ENCODE measurements around the gene GNA12. TPM values are rescaled to one million over a fixed set of nuclear protein-coding genes. Genes with fewer than 3 reads are reported as not detected.

Gene GNA12
- total RNA-seq, 1 donor from 2014 or later: 67.2 TPM

- Mint-ChIP-seq H3K27ac (ENCODE audit: unreplicated experiment) (no peak overlapping the region), H3K9me3 (ENCODE audit: unreplicated experiment) (no peaks in the 10 kb centered on the region), H3K27me3 (ENCODE audit: low read depth, unreplicated experiment) (no peaks in the 10 kb centered on the region), H3K4me3 (ENCODE audit: unreplicated experiment) (no peak overlapping the region), H3K4me1 (ENCODE audit: low read depth, unreplicated experiment) (no peaks in the 10 kb centered on the region), H3K36me3 (ENCODE audit: low read depth, unreplicated experiment) (peaks cover 29% of the 10 kb centered on the region)
- DNase-seq (ENCODE audit: low read depth) (no peak), FAIRE-seq (no peak)
- H3K79me2 ChIP-seq (ENCODE audit: insufficient read depth, low read length): peaks cover 3% of the 10 kb centered on the region
- H4K20me1 ChIP-seq (ENCODE audit: insufficient read depth, low read length): peaks cover 30% of the 10 kb centered on the region
- H3K9me3 ChIP-seq (ENCODE audit: insufficient read depth, low read depth, low read length): no peaks in the 10 kb centered on the region
- peaks cover 13% of the 10 kb centered on the region for H3K36me3 ChIP-seq (ENCODE audit: insufficient read depth, low read length)
- no peak overlapping the region for H3K9ac ChIP-seq (ENCODE audit: low read length)
- no peaks in the 10 kb centered on the region for H3K27me3 ChIP-seq (ENCODE audit: insufficient read depth, low read length)
- TF ChIP-seq CTCF (IDR thresholded peaks at IDR 0.05; ENCODE audit: insufficient read depth, low read depth, low read length) (no peak), EZH2 (IDR thresholded peaks at IDR 0.05; ENCODE audit: insufficient read depth, low read length) (no peak)
- H3K4me2 ChIP-seq (ENCODE audit: low read length): no peak overlapping the region
- H3K27ac ChIP-seq (ENCODE audit: low read depth, low read length): no peak overlapping the region
- H3K4me3 ChIP-seq (ENCODE audit: insufficient read depth, low read depth, low read length): no peak overlapping the region
- H2AFZ ChIP-seq (ENCODE audit: low read depth, low read length): no peak overlapping the region
- H3K4me1 ChIP-seq (ENCODE audit: insufficient read depth, low read length): peaks cover 8% of the 10 kb centered on the region
Measured at GRCh38 chr7:2726316-2727018, 117.6 kb downstream of the GNA12 start.

- peaks cover 3% of the 10 kb centered on the region for H3K79me2 ChIP-seq (ENCODE audit: insufficient read depth, low read length)
- H3K36me3 ChIP-seq (ENCODE audit: insufficient read depth, low read length): peaks cover 10% of the 10 kb centered on the region
- Mint-ChIP-seq H3K4me3 (ENCODE audit: unreplicated experiment) (no peak overlapping the region), H3K27ac (ENCODE audit: unreplicated experiment) (no peak overlapping the region), H3K36me3 (ENCODE audit: low read depth, unreplicated experiment) (peaks cover 22% of the 10 kb centered on the region), H3K27me3 (ENCODE audit: low read depth, unreplicated experiment) (no peaks in the 10 kb centered on the region), H3K9me3 (ENCODE audit: unreplicated experiment) (no peaks in the 10 kb centered on the region), H3K4me1 (ENCODE audit: low read depth, unreplicated experiment) (no peaks in the 10 kb centered on the region)
- no peak overlapping the region for H3K9ac ChIP-seq (ENCODE audit: low read length)
- no peak overlapping the region for H3K4me2 ChIP-seq (ENCODE audit: low read length)
- peaks cover 8% of the 10 kb centered on the region for H3K4me1 ChIP-seq (ENCODE audit: insufficient read depth, low read length)
- H3K9me3 ChIP-seq (ENCODE audit: insufficient read depth, low read depth, low read length): no peaks in the 10 kb centered on the region
- no peak overlapping the region for H3K4me3 ChIP-seq (ENCODE audit: insufficient read depth, low read depth, low read length)
- DNase-seq (ENCODE audit: low read depth): no peak
- peaks cover 27% of the 10 kb centered on the region for H4K20me1 ChIP-seq (ENCODE audit: insufficient read depth, low read length)
- H3K27me3 ChIP-seq (ENCODE audit: insufficient read depth, low read length): no peaks in the 10 kb centered on the region
- H3K27ac ChIP-seq (ENCODE audit: low read depth, low read length): no peak overlapping the region
- TF ChIP-seq CTCF (IDR thresholded peaks at IDR 0.05; ENCODE audit: insufficient read depth, low read depth, low read length): no peak
- no peak for TF ChIP-seq EZH2 (IDR thresholded peaks at IDR 0.05; ENCODE audit: insufficient read depth, low read length)
- no peak overlapping the region for H2AFZ ChIP-seq (ENCODE audit: low read depth, low read length)
- FAIRE-seq: no peak
Measured at GRCh38 chr7:2725178-2726105, 118.7 kb downstream of the GNA12 start.
